Measurements from ENCODE around the gene GAA. TPM values are rescaled to one million over a fixed set of nuclear protein-coding genes. Genes with fewer than 3 reads are reported as not detected.

Gene GAA
- total RNA-seq, 3 donors from 2014 or later: 40.6 to 80.3 (median 56.5) TPM

GRCh38 chr17:80129006-80129565 is 27.7 kb downstream of the GAA start:
- Histone ChIP-seq H3K27me3 (no peaks in the 10 kb centered on the region), H3K36me3 (no peaks in the 10 kb centered on the region), H3K4me3 (no peak overlapping the region), H3K4me1 (peaks cover 0 to 5% of the 10 kb centered on the region in 2 donors), H3K27ac (no peak overlapping the region), H3K9me3 (no peaks in the 10 kb centered on the region)
- DNase-seq (ENCODE audit: low spot score in 2 of 2): no peak
- intact Hi-C loops (cut with DNase I; ENCODE audit: low total_unique reads): no loop called here
- TF ChIP-seq POLR2AphosphoS5 (IDR thresholded peaks at IDR 0.05): no peak
- TF ChIP-seq POLR2A (IDR thresholded peaks at IDR 0.05): no peak
- TF ChIP-seq CTCF (IDR thresholded peaks at IDR 0.05): no peak

GRCh38 chr17:80130992-80131391 is 29.6 kb downstream of the GAA start:
- DNase-seq (ENCODE audit: low spot score in 2 of 2): no peak
- Histone ChIP-seq H3K27me3 (no peaks in the 10 kb centered on the region), H3K4me1 (no peaks in the 10 kb centered on the region), H3K27ac (no peak overlapping the region), H3K4me3 (no peak overlapping the region), H3K9me3 (no peaks in the 10 kb centered on the region), H3K36me3 (no peaks in the 10 kb centered on the region)
- intact Hi-C loops (cut with DNase I; ENCODE audit: low total_unique reads): loop anchor here (1.0 kb wide), 1 partner anchor 13 kb away; no protein-coding TSS in a partner anchor
- TF ChIP-seq CTCF (IDR thresholded peaks at IDR 0.05) (no peak), POLR2AphosphoS5 (IDR thresholded peaks at IDR 0.05) (no peak), POLR2A (IDR thresholded peaks at IDR 0.05) (no peak)

GRCh38 chr17:80132906-80133625 is 31.7 kb downstream of the GAA start:
- TF ChIP-seq POLR2AphosphoS5 (IDR thresholded peaks at IDR 0.05): no peak
- TF ChIP-seq POLR2A (IDR thresholded peaks at IDR 0.05): no peak
- TF ChIP-seq CTCF (IDR thresholded peaks at IDR 0.05): no peak
- H3K4me1 ChIP-seq: no peaks in the 10 kb centered on the region
- intact Hi-C loops (cut with DNase I; ENCODE audit: low total_unique reads): no loop called here
- H3K9me3 ChIP-seq: no peaks in the 10 kb centered on the region
- no peak overlapping the region for H3K4me3 ChIP-seq
- no peak overlapping the region for H3K27ac ChIP-seq
- H3K27me3 ChIP-seq: no peaks in the 10 kb centered on the region
- H3K36me3 ChIP-seq: peaks cover 13% of the 10 kb centered on the region
- DNase-seq (ENCODE audit: low spot score in 2 of 2): no peak

- peaks cover 16% of the 10 kb centered on the region for H3K36me3 ChIP-seq
- no peak overlapping the region for H3K27ac ChIP-seq
- intact Hi-C loops (cut with DNase I; ENCODE audit: low total_unique reads): no loop called here
- no peak for DNase-seq (ENCODE audit: low spot score in 2 of 2)
- H3K4me1 ChIP-seq: no peaks in the 10 kb centered on the region
- H3K4me3 ChIP-seq: no peak overlapping the region
- no peaks in the 10 kb centered on the region for H3K27me3 ChIP-seq
- no peak for TF ChIP-seq CTCF (IDR thresholded peaks at IDR 0.05)
- no peak for TF ChIP-seq POLR2A (IDR thresholded peaks at IDR 0.05)
- TF ChIP-seq POLR2AphosphoS5 (IDR thresholded peaks at IDR 0.05): no peak
- no peaks in the 10 kb centered on the region for H3K9me3 ChIP-seq
Observed at GRCh38 chr17:80133626-80133970, 32.2 kb downstream of the GAA start.

- no peaks in the 10 kb centered on the region for H3K27me3 ChIP-seq
- DNase-seq (ENCODE audit: low spot score in 2 of 2): no peak
- intact Hi-C loops (cut with DNase I; ENCODE audit: low total_unique reads): no loop called here
- H3K27ac ChIP-seq: no peak overlapping the region
- peaks cover 25% of the 10 kb centered on the region for H3K36me3 ChIP-seq
- H3K9me3 ChIP-seq: no peaks in the 10 kb centered on the region
- TF ChIP-seq POLR2A (IDR thresholded peaks at IDR 0.05): no peak
- TF ChIP-seq CTCF (IDR thresholded peaks at IDR 0.05): no peak
- TF ChIP-seq POLR2AphosphoS5 (IDR thresholded peaks at IDR 0.05): no peak
- no peak overlapping the region for H3K4me3 ChIP-seq
- H3K4me1 ChIP-seq: no peaks in the 10 kb centered on the region
Observed at GRCh38 chr17:80137131-80137530, 35.8 kb downstream of the GAA start.

Data from breast epithelium (tissue), 4 donors.